ENCODE measurements around the gene ELOVL2. TPM values are rescaled to one million over a fixed set of nuclear protein-coding genes. Genes with fewer than 3 reads are reported as not detected.

Gene ELOVL2
- total RNA-seq, 2 experiments from 2014 or later: not detected

DNA sequence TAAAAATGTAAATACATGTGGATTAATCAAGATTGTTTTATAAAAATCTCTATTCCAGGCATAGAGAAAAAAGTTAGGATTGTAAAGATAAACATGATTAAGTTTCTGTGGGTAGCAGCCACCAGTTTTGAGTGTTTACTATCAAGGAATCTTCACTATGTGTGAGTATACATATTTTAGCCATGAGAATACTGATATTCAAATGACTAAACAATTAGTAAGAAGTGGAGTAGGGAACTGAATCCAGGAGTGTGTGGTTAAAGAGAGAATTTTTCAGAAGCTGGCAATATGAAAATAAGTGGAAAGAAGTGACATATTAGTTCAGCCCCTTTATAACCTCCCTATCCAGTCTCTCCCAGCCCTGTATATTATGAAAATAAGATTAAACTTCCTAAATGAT, 10.3 kb downstream of the ELOVL2 start:
- H3K27ac ChIP-seq (ENCODE audit: low read depth, low read length, poor library complexity, severe bottlenecking): no peak overlapping the region
- intact Hi-C loops (cut with micrococcal nuclease; ENCODE audit: unreplicated experiment): no loop called here
- ChIA-PET CTCF (ENCODE audit: unreplicated experiment) (no interaction called here), POLR2A (interaction anchor here (1.1 kb wide), 1 partner anchor 40 kb away, joined by 5 read pairs; no protein-coding TSS in a partner anchor)
- no peaks in the 10 kb centered on the region for H4K20me1 ChIP-seq (ENCODE audit: insufficient read depth, low read length)
- no peak overlapping the region for H3K4me2 ChIP-seq (ENCODE audit: low read length)
- BruUV-seq (replicated peaks): no TSS peak
- no peaks in the 10 kb centered on the region for H3K79me2 ChIP-seq (ENCODE audit: insufficient read depth, low read depth, low read length)
- no peak for DNase-seq (ENCODE audit: low spot score)
- no peaks in the 10 kb centered on the region for H3K9me3 ChIP-seq (ENCODE audit: low read length)
- no peaks in the 10 kb centered on the region for H3K4me1 ChIP-seq (ENCODE audit: insufficient read depth, low read length, poor library complexity, severe bottlenecking)
- no peaks in the 10 kb centered on the region for H3K36me3 ChIP-seq (ENCODE audit: insufficient read depth, low read length)
- no peak for TF ChIP-seq EZH2phosphoT487 (IDR thresholded peaks at IDR 0.05; ENCODE audit: borderline replicate concordance, low read depth, low read length)
- TF ChIP-seq, protein P1, sequence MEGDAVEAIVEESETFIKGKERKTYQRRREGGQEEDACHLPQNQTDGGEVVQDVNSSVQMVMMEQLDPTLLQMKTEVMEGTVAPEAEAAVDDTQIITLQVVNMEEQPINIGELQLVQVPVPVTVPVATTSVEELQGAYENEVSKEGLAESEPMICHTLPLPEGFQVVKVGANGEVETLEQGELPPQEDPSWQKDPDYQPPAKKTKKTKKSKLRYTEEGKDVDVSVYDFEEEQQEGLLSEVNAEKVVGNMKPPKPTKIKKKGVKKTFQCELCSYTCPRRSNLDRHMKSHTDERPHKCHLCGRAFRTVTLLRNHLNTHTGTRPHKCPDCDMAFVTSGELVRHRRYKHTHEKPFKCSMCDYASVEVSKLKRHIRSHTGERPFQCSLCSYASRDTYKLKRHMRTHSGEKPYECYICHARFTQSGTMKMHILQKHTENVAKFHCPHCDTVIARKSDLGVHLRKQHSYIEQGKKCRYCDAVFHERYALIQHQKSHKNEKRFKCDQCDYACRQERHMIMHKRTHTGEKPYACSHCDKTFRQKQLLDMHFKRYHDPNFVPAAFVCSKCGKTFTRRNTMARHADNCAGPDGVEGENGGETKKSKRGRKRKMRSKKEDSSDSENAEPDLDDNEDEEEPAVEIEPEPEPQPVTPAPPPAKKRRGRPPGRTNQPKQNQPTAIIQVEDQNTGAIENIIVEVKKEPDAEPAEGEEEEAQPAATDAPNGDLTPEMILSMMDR (conservative IDR thresholded peaks at IDR 0.05; ENCODE audit: low read length): no peak
- H3K9me2 ChIP-seq (ENCODE audit: insufficient read depth, low read length): no peaks in the 10 kb centered on the region
- no peak overlapping the region for H3K4me3 ChIP-seq (ENCODE audit: low read depth, low read length, poor library complexity, severe bottlenecking)
- no peak overlapping the region for H2AFZ ChIP-seq (ENCODE audit: low read length)

DNA sequence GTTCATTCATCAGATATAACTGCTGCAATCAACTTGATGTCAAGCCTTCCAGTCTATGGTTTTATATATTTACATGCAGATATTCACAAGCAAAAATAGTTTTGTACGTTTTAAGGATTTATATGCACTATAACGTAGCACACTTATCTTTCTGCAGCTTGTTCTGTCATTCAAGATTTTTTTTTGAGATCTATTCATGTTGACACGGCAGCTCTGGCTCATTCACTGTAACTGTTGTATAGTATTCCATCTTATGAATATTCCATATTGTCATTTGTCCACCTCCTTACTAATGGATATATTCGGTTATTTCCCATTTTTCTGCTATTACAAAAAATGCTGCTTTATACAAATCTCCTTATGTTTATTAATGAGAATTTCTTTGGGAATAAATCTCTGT, 13.2 kb downstream of the ELOVL2 start:
- H3K4me1 ChIP-seq (ENCODE audit: insufficient read depth, low read length, poor library complexity, severe bottlenecking): peaks cover 8% of the 10 kb centered on the region
- CTCF ChIA-PET (ENCODE audit: unreplicated experiment): no interaction called here
- H2AFZ ChIP-seq (ENCODE audit: low read length): no peak overlapping the region
- DNase-seq (ENCODE audit: low spot score): no peak
- no peak overlapping the region for H3K27ac ChIP-seq (ENCODE audit: low read depth, low read length, poor library complexity, severe bottlenecking)
- H3K9me3 ChIP-seq (ENCODE audit: low read length): no peaks in the 10 kb centered on the region
- no peaks in the 10 kb centered on the region for H3K9me2 ChIP-seq (ENCODE audit: insufficient read depth, low read length)
- no TSS peak for BruUV-seq (replicated peaks)
- no peak overlapping the region for H3K4me3 ChIP-seq (ENCODE audit: low read depth, low read length, poor library complexity, severe bottlenecking)
- no peaks in the 10 kb centered on the region for H3K79me2 ChIP-seq (ENCODE audit: insufficient read depth, low read depth, low read length)
- no peak for TF ChIP-seq EZH2phosphoT487 (IDR thresholded peaks at IDR 0.05; ENCODE audit: borderline replicate concordance, low read depth, low read length)
- intact Hi-C loops (cut with micrococcal nuclease; ENCODE audit: unreplicated experiment): no loop called here
- no peaks in the 10 kb centered on the region for H3K36me3 ChIP-seq (ENCODE audit: insufficient read depth, low read length)
- H4K20me1 ChIP-seq (ENCODE audit: insufficient read depth, low read length): no peaks in the 10 kb centered on the region
- POLR2A ChIA-PET: no interaction called here
- no peak overlapping the region for H3K4me2 ChIP-seq (ENCODE audit: low read length)

DNA sequence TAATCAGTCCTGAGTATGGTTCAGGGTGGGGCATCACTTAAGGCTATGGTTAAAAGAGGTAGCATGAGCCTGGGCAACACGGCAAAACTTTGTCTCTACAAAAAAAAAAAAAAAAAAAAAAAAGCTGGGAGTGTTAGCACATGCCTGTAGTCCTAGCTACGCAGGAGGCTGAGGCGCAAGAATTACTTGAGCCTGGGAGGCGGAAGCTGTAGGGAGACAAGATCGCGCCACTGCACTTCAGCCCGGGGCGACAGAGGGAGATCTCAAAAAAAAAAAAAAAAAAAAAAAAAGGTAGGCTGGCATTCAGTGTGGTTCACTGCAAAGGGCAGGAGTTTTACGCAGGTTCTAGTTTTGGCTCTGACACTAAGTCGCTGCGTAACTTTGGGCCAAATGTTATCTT, 15.1 kb downstream of the ELOVL2 start:
- H2AFZ ChIP-seq (ENCODE audit: low read length): no peak overlapping the region
- H3K9me3 ChIP-seq (ENCODE audit: low read length): no peaks in the 10 kb centered on the region
- intact Hi-C loops (cut with micrococcal nuclease; ENCODE audit: unreplicated experiment): loop anchor here (2.0 kb wide), 1 partner anchor 14 kb away; no protein-coding TSS in a partner anchor
- TF ChIP-seq EZH2phosphoT487 (IDR thresholded peaks at IDR 0.05; ENCODE audit: borderline replicate concordance, low read depth, low read length): no peak
- H4K20me1 ChIP-seq (ENCODE audit: insufficient read depth, low read length): no peaks in the 10 kb centered on the region
- peaks cover 11% of the 10 kb centered on the region for H3K4me1 ChIP-seq (ENCODE audit: insufficient read depth, low read length, poor library complexity, severe bottlenecking)
- no TSS peak for BruUV-seq (replicated peaks)
- H3K9me2 ChIP-seq (ENCODE audit: insufficient read depth, low read length): no peaks in the 10 kb centered on the region
- H3K4me3 ChIP-seq (ENCODE audit: low read depth, low read length, poor library complexity, severe bottlenecking): no peak overlapping the region
- H3K36me3 ChIP-seq (ENCODE audit: insufficient read depth, low read length): no peaks in the 10 kb centered on the region
- H3K4me2 ChIP-seq (ENCODE audit: low read length): no peak overlapping the region
- no peaks in the 10 kb centered on the region for H3K79me2 ChIP-seq (ENCODE audit: insufficient read depth, low read depth, low read length)
- no peak overlapping the region for H3K27ac ChIP-seq (ENCODE audit: low read depth, low read length, poor library complexity, severe bottlenecking)
- CTCF ChIA-PET (ENCODE audit: unreplicated experiment): no interaction called here
- no peak for DNase-seq (ENCODE audit: low spot score)
- POLR2A ChIA-PET: no interaction called here

Measured in OCI-LY7 (cell line).